GM20431 (cell line): ENCODE results near the gene EGFL7.

Experiments used
- in situ Hi-C: fragments of 300-500 bp; cut with MseI, MboI; formaldehyde crosslinking; loops from one replicate; pipeline ENCODE4 v1.15.0; 2020; ENCODE audit warnings: low sequenced_read_pairs; ENCODE audit not compliant: unreplicated experiment

The EGFL7 gene

GRCh38 chr9:136711751-136712689 lies 49.3 kb downstream of the EGFL7 start, which contains the start of gene DIPK1B:
Gene DIPK1B, plus strand, starts transcription at chr9:136712572. Its CDS starts 94 bp downstream, at chr9:136712666.
- in situ Hi-C loops = no loop called here

DNA sequence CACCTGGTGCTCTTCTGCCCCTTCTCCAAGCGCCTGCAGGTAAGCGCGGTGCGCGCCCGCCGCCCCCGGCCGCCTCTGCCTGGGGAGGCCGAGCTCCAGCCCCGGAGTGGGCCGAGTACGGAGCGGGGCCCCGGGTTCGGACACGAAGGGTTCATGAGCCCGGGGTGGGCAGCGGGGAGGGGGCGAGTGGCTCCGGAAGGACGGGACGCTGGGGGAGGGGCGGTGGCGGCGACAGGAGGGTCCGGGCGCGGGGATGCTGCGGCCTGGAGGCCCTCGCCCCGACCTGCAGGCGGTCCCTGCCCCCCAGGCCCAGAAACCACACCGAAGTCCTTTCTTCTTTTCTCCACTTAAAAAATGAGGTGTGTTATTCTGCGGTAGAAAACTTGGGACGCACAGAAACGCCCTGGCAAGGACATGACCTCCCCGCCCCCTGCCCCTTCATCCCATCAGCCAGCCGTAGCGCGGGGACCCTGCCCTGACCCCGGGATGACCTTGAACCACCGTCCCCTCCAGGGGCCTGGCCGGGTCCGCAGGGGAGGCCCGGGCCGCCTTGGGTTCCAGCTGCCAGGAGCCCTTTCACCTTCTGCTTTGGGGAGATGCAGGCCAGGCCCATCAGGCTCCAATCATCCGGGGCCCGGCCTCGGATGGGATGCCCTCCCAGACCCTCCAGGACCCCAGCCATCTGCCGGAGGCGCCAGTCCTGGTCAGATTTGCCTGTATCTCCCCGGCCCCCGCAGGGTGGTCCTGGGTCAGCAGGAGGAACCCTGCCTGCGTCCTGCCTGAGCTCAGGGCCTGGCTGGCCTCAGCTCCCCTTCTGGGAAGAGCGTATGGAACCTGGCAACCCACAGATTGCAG lies 50.2 kb downstream of the EGFL7 start:
- in situ Hi-C loops = no loop called here

GRCh38 chr9:136713550-136713949 lies 50.8 kb downstream of the EGFL7 start:
- in situ Hi-C loops = no loop called here

DNA sequence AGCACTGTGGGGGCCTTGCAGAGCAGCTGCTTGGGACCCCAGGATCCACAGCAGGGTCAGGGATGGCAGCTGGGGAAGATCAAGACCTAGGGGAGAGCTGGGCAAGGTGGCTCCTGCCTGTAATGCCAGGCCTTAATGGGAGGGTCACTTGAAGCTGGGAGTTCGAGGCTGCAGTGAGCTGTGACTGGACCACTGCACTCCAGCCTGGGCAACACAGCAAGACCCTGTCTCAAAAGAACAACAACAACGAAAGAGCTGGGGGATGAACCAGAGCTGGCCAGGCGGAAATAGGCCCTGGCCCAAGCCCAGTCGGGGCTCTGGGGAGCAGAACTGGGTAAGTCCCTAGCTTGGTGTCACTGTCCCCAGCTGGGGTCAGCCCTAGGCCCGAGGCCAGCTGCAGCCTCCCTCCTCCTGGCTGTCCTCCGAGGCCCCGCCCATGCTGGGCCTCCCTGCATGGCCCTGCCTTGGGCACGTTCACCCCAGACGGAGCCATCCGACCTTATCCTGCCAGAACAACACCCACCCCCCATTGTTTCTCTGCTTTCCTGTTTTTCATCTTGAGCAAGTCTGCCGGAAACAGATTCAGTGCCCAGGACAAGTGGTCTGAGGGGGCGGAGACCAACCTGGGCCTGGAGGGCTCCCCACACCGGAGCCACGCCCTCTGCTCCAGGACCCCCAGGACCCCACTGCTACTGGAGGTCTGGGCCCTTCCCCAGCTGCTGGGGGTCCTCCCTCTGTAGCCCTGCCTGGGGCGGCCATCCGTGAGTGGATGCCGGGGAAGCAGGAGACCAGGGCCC lies 51.6 kb downstream of the EGFL7 start:
- in situ Hi-C loops = no loop called here

DNA sequence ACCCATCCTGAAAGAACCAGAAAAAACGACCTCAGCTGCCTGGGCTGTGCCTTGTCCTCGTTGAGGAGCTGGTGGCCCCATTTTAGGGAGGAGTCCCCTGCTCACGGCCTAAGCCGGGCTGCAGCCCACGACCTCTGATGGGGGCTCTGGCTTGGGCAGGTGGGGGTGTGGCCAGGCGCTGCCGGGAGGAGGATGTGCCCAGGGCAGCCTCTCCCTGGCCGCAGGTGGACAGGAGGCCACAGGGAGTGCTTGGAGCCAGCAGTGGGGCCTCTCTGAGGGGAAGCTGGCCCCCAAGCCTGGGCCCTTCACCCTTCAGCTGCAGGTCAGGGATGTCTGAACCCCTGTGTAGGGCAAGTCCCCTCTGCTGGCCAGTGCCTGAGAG lies 52.2 kb downstream of the EGFL7 start:
- in situ Hi-C loops = no loop called here

DNA sequence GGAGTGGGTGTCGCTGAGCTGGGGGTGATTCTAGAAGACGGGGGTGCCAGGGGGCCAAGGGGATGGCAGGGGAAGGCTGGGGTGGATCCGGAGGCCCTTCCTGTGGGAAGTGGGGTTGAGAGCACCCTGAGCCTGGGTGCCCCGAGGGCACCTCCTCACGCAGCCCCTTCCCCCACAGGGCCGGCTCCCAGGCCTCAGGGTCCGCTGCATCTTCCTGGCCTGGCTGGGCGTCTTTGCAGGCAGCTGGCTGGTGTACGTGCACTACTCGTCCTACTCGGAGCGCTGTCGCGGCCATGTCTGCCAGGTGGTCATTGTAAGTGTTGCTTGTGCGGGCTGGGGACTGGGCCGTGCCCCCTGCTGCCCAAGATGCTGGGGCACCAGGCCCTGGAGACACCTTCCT lies 54.7 kb downstream of the EGFL7 start:
- in situ Hi-C loops = no loop called here

GRCh38 chr9:136718345-136719194 lies 55.9 kb downstream of the EGFL7 start:
- in situ Hi-C loops = no loop called here

GRCh38 chr9:136719195-136719880 lies 56.6 kb downstream of the EGFL7 start:
- in situ Hi-C loops = no loop called here

DNA sequence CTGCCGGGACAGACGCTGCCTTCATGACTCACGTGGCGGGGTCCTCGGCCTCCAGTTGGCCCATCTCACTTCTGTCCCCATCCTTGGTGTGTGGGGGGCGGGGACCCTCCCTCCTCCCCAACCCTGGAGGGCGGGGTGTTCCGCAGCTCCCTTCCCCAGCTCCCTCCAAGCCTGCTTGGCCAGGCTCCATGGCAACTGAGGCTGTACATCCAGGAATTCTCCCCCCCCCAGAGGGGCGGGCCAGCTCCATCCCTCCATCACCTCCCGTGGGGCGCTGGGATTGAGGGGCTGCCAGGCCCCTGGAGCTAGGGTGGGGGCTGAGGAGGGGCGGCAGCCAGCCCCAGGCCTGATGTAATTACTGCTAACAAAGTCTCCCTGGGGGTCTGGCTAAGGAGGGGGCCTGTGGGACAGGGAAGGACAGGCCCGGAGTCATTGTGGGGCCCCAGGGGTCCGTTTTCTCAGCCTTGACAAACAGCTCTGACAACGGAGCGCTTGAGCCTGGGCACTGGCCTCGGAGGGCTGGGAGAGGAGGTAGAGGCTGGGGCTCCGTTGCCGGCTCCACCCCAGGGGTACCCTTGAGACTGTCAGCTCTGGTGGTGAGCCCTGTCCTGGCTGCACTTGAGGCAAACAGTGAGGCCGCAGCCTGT lies 57.7 kb downstream of the EGFL7 start:
- in situ Hi-C loops = no loop called here

DNA sequence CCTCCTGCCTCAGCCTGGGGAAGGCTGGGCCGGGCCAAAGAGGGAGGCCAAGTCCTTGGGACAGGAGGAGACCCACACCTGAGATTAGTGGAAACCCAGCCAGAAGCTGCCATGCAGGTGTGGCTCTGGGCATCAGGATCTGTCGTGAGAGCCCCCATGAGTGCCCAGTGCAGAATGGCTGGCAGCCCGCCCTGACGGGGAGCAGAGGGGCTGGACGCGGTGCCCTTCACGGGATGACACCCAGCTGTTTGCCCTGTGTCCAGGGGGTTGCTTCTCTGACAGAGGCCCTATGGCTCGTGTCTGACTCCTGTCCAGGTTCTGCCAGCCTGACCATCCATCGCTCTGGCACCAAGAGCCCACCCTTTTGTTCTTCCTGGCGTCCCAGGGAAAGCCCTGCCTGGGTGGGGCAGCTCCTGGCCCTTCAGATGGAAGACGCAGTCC lies 58.2 kb downstream of the EGFL7 start:
- in situ Hi-C loops = no loop called here

DNA sequence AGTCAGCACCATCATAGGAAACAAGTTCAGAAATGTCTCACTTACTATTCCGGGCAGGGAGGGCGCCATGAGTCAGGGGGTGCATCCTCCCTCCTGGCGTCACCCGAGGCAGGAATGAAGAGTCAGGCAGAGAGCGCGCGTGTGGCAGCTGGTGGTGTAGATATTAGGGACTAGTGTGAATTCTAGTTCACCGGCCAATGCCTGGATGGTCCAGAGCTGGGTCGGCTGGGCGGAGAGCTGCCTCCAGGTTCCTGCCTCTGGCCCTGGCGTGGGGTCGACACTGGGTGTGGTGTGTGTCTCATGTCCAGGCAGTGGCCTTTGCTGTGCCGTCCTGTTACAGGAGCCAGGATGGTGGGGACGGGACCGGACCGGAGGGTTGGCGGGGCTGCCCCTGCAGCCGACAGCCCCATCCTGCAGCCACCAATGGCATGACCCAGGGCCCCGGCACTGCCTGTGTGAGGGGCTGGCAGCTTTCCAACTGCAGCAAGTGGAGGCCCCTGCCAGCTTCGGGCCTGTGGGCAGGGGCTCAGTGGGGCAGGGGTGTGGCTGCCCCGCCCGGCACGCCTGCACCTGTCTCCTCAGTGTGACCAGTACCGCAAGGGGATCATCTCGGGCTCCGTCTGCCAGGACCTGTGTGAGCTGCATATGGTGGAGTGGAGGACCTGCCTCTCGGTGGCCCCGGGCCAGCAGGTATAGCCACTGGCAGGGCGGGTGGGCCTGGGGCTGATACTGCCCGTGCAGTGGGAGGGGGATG lies 58.8 kb downstream of the EGFL7 start:
- in situ Hi-C loops = no loop called here
